HS-27A (cell line): ENCODE measurements around the gene USP6NL.
"Not testable (repeated sequence)": the region's sequence is repeated elsewhere in the genome, so short reads cannot be mapped to it uniquely, and the experiment has no call there.

Source experiments
- DNase-seq: peaks from one replicate; pipeline ENCODE4 v3.0.0-alpha.2; 2012; ENCODE audit warnings: low read depth, missing footprints

USP6NL gene

DNA sequence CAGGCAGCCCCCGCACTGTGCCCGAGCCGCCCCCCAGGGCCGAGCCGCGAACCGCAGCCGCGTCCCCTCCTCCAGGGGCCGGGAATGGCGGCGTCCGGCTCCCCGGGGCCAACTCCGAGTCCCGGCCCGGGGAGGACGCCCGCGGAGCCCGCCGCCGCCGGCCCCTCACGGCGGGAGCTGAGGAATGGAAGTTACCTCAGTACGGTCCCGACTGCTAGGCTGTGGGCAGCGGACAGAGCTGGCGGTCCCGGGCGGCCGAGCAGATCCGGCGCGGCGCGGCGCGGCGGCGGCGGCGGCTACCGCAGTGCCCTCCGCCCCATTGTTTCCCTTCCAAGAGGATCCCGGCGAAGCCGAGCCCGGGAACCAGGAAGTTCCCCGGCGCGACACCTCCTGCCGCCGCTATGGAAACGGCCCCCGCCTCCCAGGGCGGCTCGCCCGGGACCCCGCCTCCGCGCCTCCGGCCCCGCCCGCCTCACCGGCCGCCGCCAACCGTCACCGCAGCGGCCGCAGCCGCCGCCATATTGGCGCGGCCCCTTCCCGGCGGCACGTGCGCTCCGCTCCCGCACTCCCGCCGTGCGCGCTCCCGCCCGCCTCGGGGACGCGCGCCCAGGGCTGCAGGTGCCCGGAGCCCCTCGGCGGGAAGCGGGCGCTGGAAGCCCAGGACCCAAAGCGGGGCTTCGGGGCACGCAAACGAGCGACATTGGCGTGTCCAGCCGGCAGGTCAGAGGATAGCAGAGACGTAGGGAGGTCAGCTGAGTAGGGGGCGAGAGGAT is at the start of gene USP6NL:
Gene USP6NL (minus strand): TSS at position 403 of the 773 bp plus-strand sequence. CDS start 14,016 bp downstream, outside the sequence.
- no peak for DNase-seq

DNA sequence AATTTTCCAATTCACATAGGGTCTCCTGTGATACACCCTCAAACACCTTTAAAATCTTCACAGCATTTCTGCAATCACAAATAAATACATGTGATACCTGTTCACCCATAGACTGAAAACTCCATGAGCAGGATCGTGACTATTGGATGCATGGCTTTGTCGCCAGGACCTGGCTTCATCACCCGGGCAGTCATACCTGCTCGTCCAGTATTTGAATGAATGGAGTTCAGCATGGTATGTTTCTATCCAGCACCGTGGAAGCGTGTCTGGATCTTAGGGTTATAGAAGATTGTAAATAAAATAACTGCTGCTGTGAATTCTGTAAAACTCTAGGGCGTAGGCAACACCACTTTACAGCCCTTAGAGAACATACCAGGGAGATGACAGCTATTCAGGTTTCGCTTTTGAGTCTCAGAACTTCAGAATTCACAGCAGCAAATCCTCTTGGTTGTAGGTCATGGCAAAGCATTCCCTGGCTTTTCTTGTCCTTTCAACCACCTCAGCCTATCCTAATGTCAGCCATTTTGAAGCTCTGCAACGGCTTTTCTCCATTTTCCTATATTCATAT is 47.4 kb upstream of the USP6NL start:
- no peak for DNase-seq

DNA sequence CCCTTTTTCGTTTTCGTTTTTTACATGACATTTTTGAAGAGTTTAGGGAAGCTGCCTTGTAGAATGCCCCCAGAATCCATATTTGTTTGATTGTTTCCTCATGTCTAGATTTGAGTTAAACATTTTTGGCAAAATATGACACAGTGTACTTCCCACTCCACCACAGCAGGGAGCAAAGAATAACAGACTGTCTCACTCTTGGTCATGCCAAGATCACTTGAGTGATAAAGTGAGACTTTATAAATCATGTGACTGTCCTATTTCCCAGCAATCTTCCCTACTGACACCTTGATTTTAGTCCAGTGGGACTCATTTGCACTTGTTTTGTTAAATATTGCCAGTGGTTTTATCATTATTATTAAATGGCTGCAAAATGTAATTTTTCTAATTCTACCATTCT is 44.4 kb upstream of the USP6NL start:
- DNase-seq = no peak

DNA sequence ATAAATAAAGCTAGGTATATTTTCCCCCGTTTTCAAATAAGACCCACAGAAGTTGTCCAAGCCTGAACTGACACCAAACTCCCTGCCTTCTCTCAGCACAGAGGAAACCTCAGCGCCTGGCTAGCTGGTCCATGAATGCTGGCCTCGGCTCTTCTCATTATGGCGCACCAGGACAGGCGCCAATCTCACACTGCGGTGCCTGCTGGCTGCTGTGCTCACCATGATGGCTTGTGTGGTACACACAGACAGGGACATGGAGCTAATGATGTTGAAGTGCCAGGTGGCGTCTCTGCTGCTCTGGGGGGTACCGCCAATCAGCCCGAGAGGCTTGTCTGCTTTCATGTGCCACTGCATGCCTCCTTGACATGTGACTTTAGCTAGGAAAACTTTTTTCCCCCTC is 43.2 kb upstream of the USP6NL start:
- no peak for DNase-seq

GRCh38 chr10:11653758-11654471 is 42.5 kb upstream of the USP6NL start:
- no peak for DNase-seq

DNA sequence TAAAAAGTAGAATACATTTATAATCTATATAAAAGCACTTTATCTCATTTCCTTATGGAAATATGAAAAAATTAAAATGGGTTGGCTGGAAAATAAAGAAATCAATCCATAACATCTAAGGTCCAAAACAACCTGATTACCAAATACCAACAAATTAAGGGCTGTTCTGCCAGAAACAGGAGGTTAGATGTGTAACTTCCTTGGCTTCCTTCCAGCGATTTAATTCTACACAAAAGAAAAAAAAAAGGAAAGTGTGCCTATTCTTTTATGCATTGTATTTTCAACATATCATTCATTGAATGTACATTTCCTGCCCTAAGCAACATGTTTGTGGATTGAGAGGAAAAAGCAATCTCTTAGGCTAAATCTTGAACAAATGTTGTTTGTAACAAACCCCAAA is 36.2 kb upstream of the USP6NL start:
- DNase-seq = no peak

GRCh38 chr10:11646450-11646849 is 35.0 kb upstream of the USP6NL start:
- no peak for DNase-seq

GRCh38 chr10:11643039-11643438 is 31.6 kb upstream of the USP6NL start:
- DNase-seq = no peak

DNA sequence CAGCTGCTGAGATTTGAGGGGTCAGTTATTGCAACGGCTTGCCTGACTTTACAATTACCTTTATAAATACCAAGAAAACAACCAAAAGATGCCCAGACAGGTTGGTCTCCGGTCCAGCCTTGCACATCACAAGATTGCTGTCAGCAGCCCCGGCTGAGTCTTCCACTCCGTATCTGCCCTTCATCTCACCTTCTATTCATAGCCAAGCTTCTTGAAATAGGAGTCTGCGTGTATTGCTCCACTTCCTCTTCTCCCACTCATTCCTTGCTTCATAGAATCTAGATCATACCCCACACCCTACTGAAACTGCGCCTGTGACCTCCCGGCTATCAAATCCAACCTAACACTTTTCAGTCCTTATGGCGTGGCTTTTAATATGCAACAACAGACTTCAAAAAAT is 31.1 kb upstream of the USP6NL start:
- DNase-seq = no peak

DNA sequence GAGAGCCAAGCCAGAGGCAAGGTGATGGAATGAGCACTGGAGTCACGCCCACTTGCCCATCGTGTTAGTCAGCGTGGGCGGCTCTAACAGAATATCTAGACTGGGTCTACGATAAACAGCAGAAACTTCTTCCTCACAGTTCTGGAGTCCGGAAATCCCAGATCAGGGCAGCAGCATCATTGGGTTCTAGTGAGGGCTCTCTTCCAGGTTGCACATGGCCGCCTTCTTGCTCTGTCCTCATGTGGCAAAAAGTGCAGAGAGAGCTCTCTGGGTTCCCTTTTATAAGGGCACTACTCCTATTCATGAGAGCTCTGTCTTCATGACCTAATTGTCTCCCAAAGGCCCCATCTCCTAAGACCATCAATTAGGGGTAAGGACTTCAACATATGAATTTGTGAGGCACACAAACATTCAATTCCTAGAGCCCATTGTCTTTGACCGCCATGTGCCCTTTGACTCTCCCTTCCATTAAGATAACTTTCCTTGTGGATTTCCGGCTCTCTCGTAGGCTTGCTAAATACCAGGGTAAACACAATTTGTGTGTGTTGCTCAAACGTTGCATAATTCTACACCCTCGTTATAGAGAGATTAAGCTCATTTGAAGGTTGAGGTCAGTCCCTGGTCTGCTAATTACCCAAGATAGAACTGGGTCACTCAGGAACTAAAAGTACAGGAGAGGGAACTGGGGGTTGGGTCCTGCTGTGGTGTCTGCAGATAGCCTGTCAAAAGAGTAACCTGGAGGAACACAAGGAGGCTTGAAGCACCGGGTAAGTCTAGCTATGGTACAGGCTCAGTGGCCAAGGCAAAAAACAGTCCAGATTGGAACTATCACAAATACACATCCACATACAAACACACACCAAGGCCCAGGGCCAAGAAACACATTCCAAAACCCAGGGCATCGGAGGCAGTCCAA is 28.7 kb upstream of the USP6NL start:
- DNase-seq = no peak

DNA sequence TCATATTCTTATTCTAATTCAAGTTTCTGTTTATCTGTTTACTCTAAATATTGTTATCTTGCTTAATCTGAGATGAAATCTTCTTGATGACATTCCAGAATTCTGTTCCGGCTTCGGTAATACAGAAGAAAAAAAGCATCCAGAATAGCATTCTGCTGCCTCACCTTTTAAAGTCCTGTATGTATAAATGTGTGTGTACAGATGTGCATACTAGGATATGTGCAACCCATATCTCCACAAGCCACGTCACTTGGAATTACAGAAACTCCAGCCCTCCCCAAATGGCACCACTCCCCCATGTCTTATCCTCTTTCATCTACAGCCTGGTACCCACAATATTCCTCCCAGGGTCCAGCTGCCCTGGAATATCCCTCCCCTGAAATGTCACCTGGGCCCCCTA is 27.9 kb upstream of the USP6NL start:
- no peak for DNase-seq

DNA sequence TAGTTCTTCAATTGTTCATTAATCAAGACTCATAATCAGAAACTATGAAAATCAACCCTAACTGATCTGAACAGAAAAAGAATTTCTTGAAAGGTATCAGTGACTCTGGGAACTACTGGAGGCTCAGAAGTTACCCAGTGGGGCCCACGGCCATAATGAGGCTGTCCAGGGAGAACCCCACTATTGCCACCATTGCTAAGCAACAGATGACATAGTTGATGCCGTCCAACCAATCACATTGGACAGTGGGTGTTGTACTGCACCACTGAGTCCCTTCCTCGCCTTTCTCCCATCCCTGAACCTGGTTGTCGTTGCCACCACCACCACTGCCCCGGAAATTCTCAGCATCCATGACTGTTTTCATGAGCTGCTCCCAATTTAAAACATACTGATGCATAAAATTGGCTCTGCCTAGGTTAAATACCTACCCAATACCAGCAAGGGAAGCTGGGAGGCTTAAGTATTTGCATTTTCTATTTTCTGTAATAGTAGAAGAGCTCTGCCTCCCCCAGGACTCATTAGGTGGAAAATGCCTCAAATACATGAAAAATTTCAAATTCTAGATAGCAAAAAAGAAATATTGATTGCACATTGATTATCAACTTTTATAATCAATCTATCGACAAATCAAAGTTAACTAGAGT is 26.7 kb upstream of the USP6NL start:
- DNase-seq = no peak

DNA sequence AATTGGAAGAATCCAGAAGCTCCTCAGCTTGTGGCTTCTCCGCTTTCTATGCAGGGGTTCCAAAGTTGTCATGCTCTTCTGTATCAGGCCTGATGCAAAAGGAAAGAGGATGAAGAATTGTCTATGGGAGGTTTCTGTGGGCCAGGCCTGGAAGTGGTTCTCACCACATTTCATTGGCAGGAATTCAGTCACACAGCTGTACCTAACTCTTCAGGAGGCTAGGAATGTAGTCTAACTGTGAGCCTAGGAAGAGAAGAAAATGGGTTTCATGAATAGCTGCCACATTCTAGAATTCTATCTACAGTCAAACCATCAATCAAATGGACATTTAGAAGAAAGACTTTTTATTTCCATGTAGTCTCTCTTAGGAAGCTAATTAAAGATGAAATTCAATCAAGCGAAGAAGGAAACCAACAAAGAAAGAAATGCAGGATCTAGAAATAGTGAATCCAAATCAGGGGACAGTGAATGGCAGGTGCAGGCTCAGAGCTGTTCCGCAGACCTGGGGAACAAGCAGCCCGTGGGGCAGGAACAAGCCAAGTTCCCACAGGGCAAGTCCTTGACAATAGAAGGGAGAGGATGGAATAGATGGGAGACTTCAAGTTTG is 25.4 kb upstream of the USP6NL start:
- no peak for DNase-seq

DNA sequence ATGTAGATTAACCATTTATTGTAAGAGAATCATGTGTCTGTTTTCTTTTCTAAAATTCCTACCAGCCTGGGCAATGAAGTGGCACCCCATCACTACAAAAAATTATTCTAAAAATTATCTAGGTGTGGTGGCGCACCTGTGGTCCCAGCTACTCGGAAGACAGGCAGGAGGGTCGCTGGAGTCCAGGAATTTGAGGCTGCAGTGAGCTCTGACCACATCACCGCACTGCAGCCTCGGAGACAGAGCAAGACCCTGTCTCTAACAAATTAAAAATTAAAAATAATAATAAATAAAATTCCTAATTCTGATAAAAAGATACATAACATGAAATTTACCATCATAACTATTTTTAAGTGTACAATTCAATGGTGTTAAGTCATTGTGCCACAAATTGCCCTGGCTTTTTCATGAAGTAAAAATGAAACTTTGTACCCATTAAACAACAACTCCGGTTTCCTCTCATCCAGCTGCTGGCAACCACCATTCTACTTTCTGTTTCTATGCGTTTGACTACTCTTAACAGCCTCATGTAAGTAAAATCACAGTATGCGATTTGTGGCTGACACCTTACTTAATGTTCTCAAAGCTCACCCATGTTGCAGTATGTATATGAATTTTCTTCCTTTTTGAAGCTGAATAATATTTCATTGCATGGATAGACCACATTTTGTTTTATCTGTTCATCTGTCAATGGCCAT is 20.6 kb upstream of the USP6NL start:
- DNase-seq = no peak

GRCh38 chr10:11631291-11631690 is 19.8 kb upstream of the USP6NL start:
- no peak for DNase-seq

- DNase-seq = no peak
Observed at GRCh38 chr10:11629731-11630130, 18.3 kb upstream of the USP6NL start.

- DNase-seq = not testable (repeated sequence)
Observed at GRCh38 chr10:11627941-11628340, 16.5 kb upstream of the USP6NL start.

- DNase-seq = no peak
Observed at GRCh38 chr10:11626071-11626470, 14.6 kb upstream of the USP6NL start.

DNA sequence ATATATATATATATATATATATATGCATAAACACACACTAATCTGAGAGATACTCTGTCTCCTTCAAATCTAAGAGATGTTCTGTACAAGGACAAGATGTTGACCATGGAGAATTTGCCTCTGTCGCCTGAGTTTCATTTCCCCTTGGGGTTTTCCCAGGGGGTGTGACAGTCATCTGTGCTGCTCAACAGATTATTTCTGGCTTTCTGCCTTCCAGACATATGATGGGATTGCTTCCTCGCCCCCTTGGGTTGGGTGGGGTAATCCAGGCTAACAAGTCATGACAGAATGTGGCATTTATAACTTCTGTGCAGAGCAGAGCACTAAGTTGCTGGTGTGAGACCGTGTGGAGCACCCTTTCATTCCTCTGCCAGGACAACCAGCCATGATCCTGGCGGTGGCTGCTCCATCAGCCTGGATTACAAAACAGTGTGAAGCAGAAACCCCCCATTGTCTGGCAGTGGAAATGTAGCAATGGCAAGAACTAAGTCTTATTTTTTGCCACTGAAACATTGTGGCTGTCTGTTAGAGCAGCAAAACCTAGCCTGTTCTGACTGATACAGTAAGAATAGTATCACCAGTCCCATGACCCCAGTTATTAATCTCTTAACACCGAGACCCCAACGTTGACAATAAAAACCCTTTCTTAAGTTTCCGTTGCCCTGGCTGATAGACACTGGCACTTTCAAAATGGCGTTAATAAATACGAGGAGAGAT is 13.7 kb upstream of the USP6NL start:
- DNase-seq = no peak

DNA sequence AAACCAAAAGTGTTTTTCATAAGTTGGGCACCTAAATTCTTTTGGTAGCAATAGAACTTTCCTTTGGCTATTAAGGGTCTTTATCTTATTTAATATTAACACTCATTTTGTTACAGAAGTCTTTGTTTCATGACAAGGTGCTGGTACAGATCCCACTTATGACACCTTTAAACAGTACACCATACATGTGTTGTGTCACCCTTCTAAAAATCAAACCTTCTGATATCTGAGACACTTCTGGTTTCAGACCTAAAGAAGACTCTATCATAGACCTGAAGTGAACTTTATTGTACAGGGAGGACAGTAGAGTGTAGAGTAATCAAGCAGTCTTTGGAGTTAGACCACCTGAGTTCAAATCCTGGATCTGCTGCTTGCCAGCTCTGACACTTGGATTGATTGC is 5.8 kb upstream of the USP6NL start:
- DNase-seq = no peak
